Measurements from ENCODE around the gene ADARB2. TPM values are rescaled to one million over a fixed set of nuclear protein-coding genes. Genes with fewer than 3 reads are reported as not detected.

The ADARB2 gene
- polyA plus RNA-seq, 1 of the 3 experiments (the other 2 are of a cell fraction) = not detected

DNA sequence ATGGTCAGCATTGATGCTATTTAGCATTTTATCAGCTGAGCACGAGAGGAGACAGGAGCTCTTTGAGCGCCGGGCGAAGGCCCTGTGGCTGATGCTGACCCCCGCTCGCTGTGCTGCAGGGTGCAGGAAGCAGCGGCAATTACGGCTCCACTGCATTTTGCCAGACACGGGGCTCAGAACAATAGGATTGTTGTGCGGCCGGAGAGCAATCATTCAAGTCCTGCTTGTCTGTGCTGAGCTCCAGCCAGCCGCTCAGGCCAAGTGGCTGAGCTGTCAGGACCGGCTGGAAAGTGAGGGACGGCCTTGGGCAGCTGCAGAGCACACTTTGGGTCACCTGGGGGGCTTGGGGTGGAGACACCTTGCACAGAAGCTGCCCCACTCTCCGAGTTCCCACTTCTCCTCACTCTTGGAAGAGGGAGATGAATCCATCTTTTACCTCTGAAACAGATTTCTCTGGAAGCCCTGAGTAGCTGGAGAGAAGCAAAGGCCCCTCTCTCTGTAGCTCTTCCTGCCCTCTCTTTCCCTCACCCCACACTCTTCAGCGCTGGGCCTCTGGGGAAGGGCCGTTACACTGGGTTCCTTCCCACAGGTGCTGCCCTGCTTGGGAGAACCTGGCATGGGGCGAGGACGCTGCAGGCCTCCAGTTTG is 17.3 kb upstream of the ADARB2 start:
- POLR2A ChIA-PET = no interaction called here
- H3K4me3 ChIP-seq (ENCODE audit: low read depth in 2 of 2, low read length in 1 of 2) = no peak overlapping the region
- 44% methylated on average over 15 of the region's 19 CpGs for WGBS (ENCODE audit: low lambda C conversion rate)
- H2AFZ ChIP-seq (ENCODE audit: low read depth) = no peak overlapping the region
- H3K4me1 ChIP-seq (ENCODE audit: control insufficient read depth in 1 of 2, insufficient read depth in 2 of 2, low read depth in 1 of 2, low read length in 1 of 2) = peaks cover 0 to 8% of the 10 kb centered on the region in 2 experiments; a peak in 1 of 4 replicates
- no peak for TF ChIP-seq MEF2A (IDR thresholded peaks at IDR 0.05; ENCODE audit: borderline replicate concordance, low read depth)
- no peak for TF ChIP-seq MXI1 (IDR thresholded peaks at IDR 0.05; ENCODE audit: low read depth, low read length)
- no peak for TF ChIP-seq FOXM1 (IDR thresholded peaks at IDR 0.05; ENCODE audit: low read depth)
- TF ChIP-seq, protein P1, sequence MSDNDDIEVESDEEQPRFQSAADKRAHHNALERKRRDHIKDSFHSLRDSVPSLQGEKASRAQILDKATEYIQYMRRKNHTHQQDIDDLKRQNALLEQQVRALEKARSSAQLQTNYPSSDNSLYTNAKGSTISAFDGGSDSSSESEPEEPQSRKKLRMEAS (IDR thresholded peaks at IDR 0.05; ENCODE audit: low read depth) = no peak
- no peak for TF ChIP-seq JUND (IDR thresholded peaks at IDR 0.05)
- no peak for TF ChIP-seq NFIC (IDR thresholded peaks at IDR 0.05; ENCODE audit: borderline replicate concordance)
- TF ChIP-seq, protein P2, sequence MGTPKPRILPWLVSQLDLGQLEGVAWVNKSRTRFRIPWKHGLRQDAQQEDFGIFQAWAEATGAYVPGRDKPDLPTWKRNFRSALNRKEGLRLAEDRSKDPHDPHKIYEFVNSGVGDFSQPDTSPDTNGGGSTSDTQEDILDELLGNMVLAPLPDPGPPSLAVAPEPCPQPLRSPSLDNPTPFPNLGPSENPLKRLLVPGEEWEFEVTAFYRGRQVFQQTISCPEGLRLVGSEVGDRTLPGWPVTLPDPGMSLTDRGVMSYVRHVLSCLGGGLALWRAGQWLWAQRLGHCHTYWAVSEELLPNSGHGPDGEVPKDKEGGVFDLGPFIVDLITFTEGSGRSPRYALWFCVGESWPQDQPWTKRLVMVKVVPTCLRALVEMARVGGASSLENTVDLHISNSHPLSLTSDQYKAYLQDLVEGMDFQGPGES (IDR thresholded peaks at IDR 0.05; ENCODE audit: low read depth, low read length) = no peak
- TF ChIP-seq FOSL2 (IDR thresholded peaks at IDR 0.05; ENCODE audit: borderline replicate concordance, low read depth) = no peak
- no peak for TF ChIP-seq EZH2phosphoT487 (IDR thresholded peaks at IDR 0.05; ENCODE audit: borderline replicate concordance, low read depth)
- TF ChIP-seq ELF1 (IDR thresholded peaks at IDR 0.05) = no peak
- TF ChIP-seq SMC3 (IDR thresholded peaks at IDR 0.05; ENCODE audit: low read depth, low read length) = no peak
- TF ChIP-seq SIN3A (IDR thresholded peaks at IDR 0.05; ENCODE audit: borderline replicate concordance, low read depth, low read length) = no peak
- no peak for TF ChIP-seq EP300 (IDR thresholded peaks at IDR 0.05; ENCODE audit: borderline replicate concordance in 1 of 2, low read depth in 1 of 2, low read length in 1 of 2)
- TF ChIP-seq TCF12 (IDR thresholded peaks at IDR 0.05) = no peak
- TF ChIP-seq FOXJ3 (CRISPR knock-in tag; IDR thresholded peaks at IDR 0.05) = no peak
- TF ChIP-seq, protein P3, sequence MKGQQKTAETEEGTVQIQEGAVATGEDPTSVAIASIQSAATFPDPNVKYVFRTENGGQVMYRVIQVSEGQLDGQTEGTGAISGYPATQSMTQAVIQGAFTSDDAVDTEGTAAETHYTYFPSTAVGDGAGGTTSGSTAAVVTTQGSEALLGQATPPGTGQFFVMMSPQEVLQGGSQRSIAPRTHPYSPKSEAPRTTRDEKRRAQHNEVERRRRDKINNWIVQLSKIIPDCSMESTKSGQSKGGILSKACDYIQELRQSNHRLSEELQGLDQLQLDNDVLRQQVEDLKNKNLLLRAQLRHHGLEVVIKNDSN (IDR thresholded peaks at IDR 0.05; ENCODE audit: borderline replicate concordance, low read depth) = no peak
- TF ChIP-seq RXRA (IDR thresholded peaks at IDR 0.05; ENCODE audit: borderline replicate concordance, low read depth) = no peak
- no peak for TF ChIP-seq TAF1 (IDR thresholded peaks at IDR 0.05; ENCODE audit: borderline replicate concordance, low read depth, low read length)
- TF ChIP-seq RAD21 (IDR thresholded peaks at IDR 0.05; ENCODE audit: low read length) = no peak
- TF ChIP-seq TEAD4 (IDR thresholded peaks at IDR 0.05; ENCODE audit: borderline replicate concordance, insufficient read depth) = no peak
- no peak overlapping the region for H3K27ac ChIP-seq (ENCODE audit: low read depth in 2 of 2, low read length in 1 of 2)
- no peak for DNase-seq
- CTCF ChIA-PET = interaction anchor here (0.7 to 2.7 kb wide), 14 partner anchors 9 to 1289 kb away, joined by 3 to 7 read pairs (median 3); partner anchors contain the start of gene ADARB2
- H3K36me3 ChIP-seq (replicated peaks in 1 of 2; ENCODE audit: control insufficient read depth in 1 of 2, insufficient read depth in 2 of 2, low read length in 1 of 2) = peaks cover 0 to 4% of the 10 kb centered on the region in 2 experiments
- H3K9me2 ChIP-seq = no peaks in the 10 kb centered on the region
- no peaks in the 10 kb centered on the region for H3K27me3 ChIP-seq (ENCODE audit: insufficient read depth)
- H3K4me2 ChIP-seq = no peak overlapping the region
- no peaks in the 10 kb centered on the region for H4K20me1 ChIP-seq (ENCODE audit: insufficient read depth)
- H3K9me3 ChIP-seq = no peaks in the 10 kb centered on the region; the same call in 1 of the 2 replicates
- H3K79me2 ChIP-seq (ENCODE audit: insufficient read depth) = no peaks in the 10 kb centered on the region
- no peak overlapping the region for H3K9ac ChIP-seq
- H3F3A ChIP-seq (replicated peaks; ENCODE audit: insufficient read depth) = no peaks in the 10 kb centered on the region
